ENCODE measurements around the gene GCM1. TPM values are rescaled to one million over a fixed set of nuclear protein-coding genes. Genes with fewer than 3 reads are reported as not detected.

Gene GCM1
- polyA plus RNA-seq, 1 experiment: not detected

DNA sequence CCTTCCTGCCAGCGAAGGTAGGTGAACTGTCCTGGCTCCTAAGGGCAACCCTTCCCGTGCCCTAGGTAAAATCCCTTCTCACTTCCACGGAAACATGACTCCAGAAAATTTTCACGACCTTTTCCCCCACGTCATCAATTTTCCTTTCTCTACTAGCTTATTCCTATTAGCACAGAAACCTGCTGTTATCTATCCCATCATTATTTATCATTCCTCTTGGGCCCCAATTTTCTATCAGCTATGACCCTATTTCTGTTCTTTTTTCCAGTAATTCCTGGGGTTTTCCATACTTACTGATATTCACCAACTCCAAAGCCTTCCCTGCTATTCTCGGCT is 23.8 kb upstream of the GCM1 start:
- ChIA-PET CTCF (interaction anchor here (0.9 to 7.9 kb wide), 20 partner anchors 10 to 556 kb away, joined by 3 to 196 read pairs (median 6); no protein-coding TSS in a partner anchor), POLR2A (no interaction called here)
- Histone ChIP-seq H3K4me3 (ENCODE audit: low read depth, low read length) (no peak overlapping the region), H3K27me3 (ENCODE audit: control insufficient read depth, insufficient read depth, low read length) (no peaks in the 10 kb centered on the region), H3K9me3 (ENCODE audit: control insufficient read depth, insufficient read depth, low read length) (no peaks in the 10 kb centered on the region), H3K27ac (ENCODE audit: low read depth, low read length) (no peak overlapping the region)
- TF ChIP-seq, protein P1, sequence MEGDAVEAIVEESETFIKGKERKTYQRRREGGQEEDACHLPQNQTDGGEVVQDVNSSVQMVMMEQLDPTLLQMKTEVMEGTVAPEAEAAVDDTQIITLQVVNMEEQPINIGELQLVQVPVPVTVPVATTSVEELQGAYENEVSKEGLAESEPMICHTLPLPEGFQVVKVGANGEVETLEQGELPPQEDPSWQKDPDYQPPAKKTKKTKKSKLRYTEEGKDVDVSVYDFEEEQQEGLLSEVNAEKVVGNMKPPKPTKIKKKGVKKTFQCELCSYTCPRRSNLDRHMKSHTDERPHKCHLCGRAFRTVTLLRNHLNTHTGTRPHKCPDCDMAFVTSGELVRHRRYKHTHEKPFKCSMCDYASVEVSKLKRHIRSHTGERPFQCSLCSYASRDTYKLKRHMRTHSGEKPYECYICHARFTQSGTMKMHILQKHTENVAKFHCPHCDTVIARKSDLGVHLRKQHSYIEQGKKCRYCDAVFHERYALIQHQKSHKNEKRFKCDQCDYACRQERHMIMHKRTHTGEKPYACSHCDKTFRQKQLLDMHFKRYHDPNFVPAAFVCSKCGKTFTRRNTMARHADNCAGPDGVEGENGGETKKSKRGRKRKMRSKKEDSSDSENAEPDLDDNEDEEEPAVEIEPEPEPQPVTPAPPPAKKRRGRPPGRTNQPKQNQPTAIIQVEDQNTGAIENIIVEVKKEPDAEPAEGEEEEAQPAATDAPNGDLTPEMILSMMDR (IDR thresholded peaks at IDR 0.05; ENCODE audit: low read depth, low read length): no peak
- DNase-seq (ENCODE audit: low read depth, low spot score): no peak

DNA sequence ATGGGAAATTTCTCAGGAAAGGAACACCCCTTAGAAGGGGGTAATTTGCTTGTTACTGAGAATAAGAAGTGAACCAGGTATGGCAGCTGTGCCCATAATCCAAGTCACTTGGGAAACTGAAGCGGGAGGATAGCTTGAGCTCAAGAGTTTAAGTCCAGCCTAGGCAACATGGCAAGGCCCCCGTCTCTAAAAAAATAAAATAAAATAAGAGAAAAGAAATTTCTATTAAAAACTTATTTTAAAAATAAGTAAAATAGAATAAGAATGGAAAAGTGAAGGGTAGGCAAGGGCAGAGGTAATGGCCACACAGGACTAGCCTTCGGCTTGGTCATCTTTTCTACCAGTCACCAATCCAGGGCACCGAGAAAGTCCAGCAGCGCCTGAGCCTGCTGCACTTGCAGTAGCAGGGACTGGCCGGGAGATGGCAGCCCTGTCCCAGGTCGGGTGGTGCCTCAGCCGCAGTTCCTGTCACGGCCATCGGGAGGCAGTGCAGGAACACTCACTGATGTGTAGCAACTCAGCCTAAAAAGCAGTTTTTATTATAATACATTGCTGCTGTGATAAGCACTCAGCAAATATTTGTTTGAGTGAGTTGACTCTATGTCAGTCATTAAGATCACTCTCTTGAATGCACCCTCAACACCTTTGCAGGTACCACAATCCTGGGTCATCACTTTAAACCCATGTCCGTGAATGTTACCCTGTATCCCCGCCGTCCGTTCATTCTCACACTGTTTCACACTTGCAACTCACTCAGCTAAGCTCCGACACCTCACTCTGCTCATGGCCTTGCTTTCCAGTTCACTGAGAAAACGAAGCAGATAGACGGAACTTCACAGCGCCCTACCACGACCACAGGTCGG is 23.2 kb upstream of the GCM1 start:
- POLR2A ChIA-PET: no interaction called here
- no peak overlapping the region for H3K27ac ChIP-seq (ENCODE audit: low read depth, low read length)
- DNase-seq (ENCODE audit: low read depth, low spot score): peak; percentile 55
- TF ChIP-seq, protein P1 (IDR thresholded peaks at IDR 0.05; ENCODE audit: low read depth, low read length): peak; percentile 100
- H3K9me3 ChIP-seq (ENCODE audit: control insufficient read depth, insufficient read depth, low read length): no peaks in the 10 kb centered on the region
- CTCF ChIA-PET: interaction anchor here (0.5 to 7.9 kb wide), 39 partner anchors 8 to 1066 kb away, joined by 3 to 196 read pairs (median 4); no protein-coding TSS in a partner anchor
- no peak overlapping the region for H3K4me3 ChIP-seq (ENCODE audit: low read depth, low read length)
- H3K27me3 ChIP-seq (ENCODE audit: control insufficient read depth, insufficient read depth, low read length): no peaks in the 10 kb centered on the region

DNA sequence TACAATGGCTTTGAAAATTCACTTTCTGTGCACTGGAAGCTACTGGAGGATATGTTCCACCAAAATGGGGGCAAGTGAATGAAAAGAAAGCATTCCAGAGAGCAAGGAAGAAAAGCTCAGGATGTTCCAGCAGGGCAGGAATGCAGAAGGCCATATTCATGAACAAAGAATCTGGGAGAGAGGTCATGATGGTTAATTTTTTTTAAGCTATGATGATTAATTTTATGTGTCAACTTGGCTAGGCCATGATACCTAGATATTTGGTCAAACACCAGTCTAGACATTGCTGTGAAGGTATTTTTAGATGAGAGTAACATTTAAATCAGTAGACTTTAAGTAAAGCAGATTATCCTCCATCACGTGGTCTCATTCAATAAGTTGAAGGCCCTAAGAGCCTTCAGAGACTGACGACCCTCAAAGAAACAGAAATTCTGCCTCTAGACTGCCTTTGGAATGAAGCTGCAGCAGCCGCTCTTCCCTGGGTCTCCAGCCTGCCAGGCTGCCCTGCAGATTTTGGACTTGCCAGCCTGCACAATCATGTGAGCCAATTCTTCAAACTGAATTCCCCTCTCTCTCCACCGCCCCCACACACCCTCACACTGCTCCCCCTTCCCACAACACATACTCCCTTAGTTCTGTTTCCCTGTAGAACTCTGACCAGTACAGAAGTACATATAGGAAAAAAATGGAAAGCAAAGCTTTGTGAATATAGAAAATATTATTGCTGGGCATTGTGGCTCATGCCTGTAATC is 20.1 kb upstream of the GCM1 start:
- Histone ChIP-seq H3K9me3 (ENCODE audit: control insufficient read depth, insufficient read depth, low read length) (no peaks in the 10 kb centered on the region; the same call in 1 of the 2 replicates), H3K4me3 (ENCODE audit: low read depth, low read length) (no peak overlapping the region), H3K27me3 (ENCODE audit: control insufficient read depth, insufficient read depth, low read length) (no peaks in the 10 kb centered on the region), H3K27ac (ENCODE audit: low read depth, low read length) (peak overlapping the region; percentile 3)
- CTCF ChIA-PET: interaction anchor here (0.9 to 7.9 kb wide), 5 partner anchors 242 to 560 kb away, joined by 5 to 196 read pairs (median 13); no protein-coding TSS in a partner anchor
- DNase-seq (ENCODE audit: low read depth, low spot score): no peak
- TF ChIP-seq, protein P1 (IDR thresholded peaks at IDR 0.05; ENCODE audit: low read depth, low read length): no peak
- POLR2A ChIA-PET: interaction anchor here (0.6 kb wide), 1 partner anchor 287 kb away, joined by 3 read pairs; no protein-coding TSS in a partner anchor

DNA sequence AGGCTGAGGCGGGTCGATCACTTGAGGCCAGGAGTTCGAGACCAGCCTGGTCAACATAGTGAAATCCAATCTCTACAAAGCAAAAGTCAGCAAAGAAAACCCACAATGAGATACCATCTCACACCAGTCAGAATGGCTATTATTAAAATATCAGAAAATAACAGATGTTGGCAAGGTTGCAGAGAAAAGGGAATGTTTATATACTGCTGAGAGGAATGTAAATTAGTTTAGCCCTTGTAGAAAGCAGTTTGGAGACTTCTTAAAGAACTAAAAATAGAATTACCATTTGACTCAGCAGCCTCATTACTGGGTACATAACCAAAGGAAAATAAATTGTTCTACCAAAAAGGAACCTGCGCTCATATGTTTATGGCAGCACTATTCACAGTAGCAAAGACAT is 16.7 kb upstream of the GCM1 start:
- Histone ChIP-seq H3K9me3 (ENCODE audit: control insufficient read depth, insufficient read depth, low read length) (no peaks in the 10 kb centered on the region; the same call in 1 of the 2 replicates), H3K27me3 (ENCODE audit: control insufficient read depth, insufficient read depth, low read length) (no peaks in the 10 kb centered on the region), H3K27ac (ENCODE audit: low read depth, low read length) (no peak overlapping the region), H3K4me3 (ENCODE audit: low read depth, low read length) (no peak overlapping the region)
- ChIA-PET CTCF (no interaction called here), POLR2A (no interaction called here)
- TF ChIP-seq, protein P1 (IDR thresholded peaks at IDR 0.05; ENCODE audit: low read depth, low read length): no peak
- peak; percentile 34 for DNase-seq (ENCODE audit: low read depth, low spot score)
